ENCODE measurements around the gene MKLN1. TPM values are rescaled to one million over a fixed set of nuclear protein-coding genes. Genes with fewer than 3 reads are reported as not detected.

The MKLN1 gene
- total and polyA plus RNA-seq, 12 donors, result 9.5 to 48.2 (median 41.1) TPM

- peaks cover 7 to 98% (median 65%) of the 10 kb centered on the region in 9 donors for H3K4me1 ChIP-seq
- no peaks in the 10 kb centered on the region for H3K36me3 ChIP-seq
- peak overlapping the region in 9 of 10 donors; percentile 42 to 89 (median 72) for H3K27ac ChIP-seq
- H3K27me3 ChIP-seq, result no peaks in the 10 kb centered on the region
- no peak overlapping the region for H3K4me3 ChIP-seq
- DNase-seq (no peak), ATAC-seq (peak in 6 of 8 donors; percentile 24 to 63 (median 56))
- H3K9me3 ChIP-seq, result no peaks in the 10 kb centered on the region
- WGBS, 2 donors, result 30 to 38% methylated on average over 2 of the region's 2 CpGs
- intact Hi-C loops (cut with DNase I), result no loop called here
- TF ChIP-seq CTCF (IDR thresholded peaks at IDR 0.05), result no peak
These were observed 196.4 kb downstream of the MKLN1 start for GRCh38 chr7:131524115-131524514.

- H3K36me3 ChIP-seq, result no peaks in the 10 kb centered on the region
- DNase-seq (no peak), ATAC-seq (no peak)
- peak overlapping the region in 6 of 10 donors; percentile 8 to 81 (median 17) for H3K27ac ChIP-seq
- intact Hi-C loops (cut with DNase I), result no loop called here
- no peak overlapping the region for H3K4me3 ChIP-seq
- no peaks in the 10 kb centered on the region for H3K9me3 ChIP-seq
- TF ChIP-seq CTCF (IDR thresholded peaks at IDR 0.05), result no peak
- peaks cover 7 to 98% (median 62%) of the 10 kb centered on the region in 9 donors for H3K4me1 ChIP-seq
- H3K27me3 ChIP-seq, result no peaks in the 10 kb centered on the region
These were observed 197.0 kb downstream of the MKLN1 start for GRCh38 chr7:131524703-131525102.

DNA sequence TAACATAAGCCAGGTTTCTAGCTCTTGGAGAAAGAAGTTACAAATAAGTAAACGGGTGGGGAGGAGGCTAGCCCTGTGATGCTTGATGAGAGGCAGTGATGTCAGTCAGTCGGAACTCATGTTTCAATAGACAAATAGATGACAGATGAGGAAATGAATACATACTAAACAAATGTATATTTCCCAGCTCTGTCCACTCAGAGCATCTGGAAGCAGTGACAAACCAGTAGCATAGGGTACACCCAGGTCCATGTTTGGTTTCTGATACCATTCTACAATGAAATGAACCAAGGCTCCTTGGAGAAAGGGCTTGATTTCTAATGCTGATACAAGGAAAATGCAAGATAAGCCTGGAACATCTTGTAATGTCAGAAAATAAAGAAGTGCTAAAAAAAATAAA lies 198.1 kb downstream of the MKLN1 start:
- intact Hi-C loops (cut with DNase I), result no loop called here
- Histone ChIP-seq H3K36me3 (no peaks in the 10 kb centered on the region), H3K27me3 (no peaks in the 10 kb centered on the region), H3K4me3 (no peak overlapping the region), H3K4me1 (peaks cover 7 to 98% (median 64%) of the 10 kb centered on the region in 9 donors), H3K9me3 (no peaks in the 10 kb centered on the region), H3K27ac (peak overlapping the region in 7 of 10 donors; percentile 8 to 81 (median 17))
- ATAC-seq (no peak), DNase-seq (no peak)
- 57 to 58% methylated on average over 2 of the region's 2 CpGs for WGBS, 2 donors
- TF ChIP-seq CTCF (IDR thresholded peaks at IDR 0.05), result no peak

GRCh38 chr7:131527456-131527855 lies 199.8 kb downstream of the MKLN1 start:
- H3K4me1 ChIP-seq, result peaks cover 7 to 95% (median 52%) of the 10 kb centered on the region in 9 donors
- no peak overlapping the region for H3K4me3 ChIP-seq
- DNase-seq (no peak), ATAC-seq (no peak)
- no peaks in the 10 kb centered on the region for H3K9me3 ChIP-seq
- WGBS, 2 donors, result 43 to 54% methylated on average over 4 of the region's 4 CpGs
- intact Hi-C loops (cut with DNase I), result no loop called here
- no peaks in the 10 kb centered on the region for H3K36me3 ChIP-seq
- no peaks in the 10 kb centered on the region for H3K27me3 ChIP-seq
- peak overlapping the region in 5 of 10 donors; percentile 11 to 81 (median 71) for H3K27ac ChIP-seq
- no peak for TF ChIP-seq CTCF (IDR thresholded peaks at IDR 0.05)
